ENCODE results near the gene DNAJC6.
"Not testable (repeated sequence)": the region's sequence is repeated elsewhere in the genome, so short reads cannot be mapped to it uniquely, and the experiment has no call there.

DNAJC6 gene

GRCh38 chr1:65360648-65361047 lies 51.3 kb downstream of the DNAJC6 start:
- DNase-seq: no peak

GRCh38 chr1:65362545-65362944 lies 53.2 kb downstream of the DNAJC6 start:
- DNase-seq: no peak

DNA sequence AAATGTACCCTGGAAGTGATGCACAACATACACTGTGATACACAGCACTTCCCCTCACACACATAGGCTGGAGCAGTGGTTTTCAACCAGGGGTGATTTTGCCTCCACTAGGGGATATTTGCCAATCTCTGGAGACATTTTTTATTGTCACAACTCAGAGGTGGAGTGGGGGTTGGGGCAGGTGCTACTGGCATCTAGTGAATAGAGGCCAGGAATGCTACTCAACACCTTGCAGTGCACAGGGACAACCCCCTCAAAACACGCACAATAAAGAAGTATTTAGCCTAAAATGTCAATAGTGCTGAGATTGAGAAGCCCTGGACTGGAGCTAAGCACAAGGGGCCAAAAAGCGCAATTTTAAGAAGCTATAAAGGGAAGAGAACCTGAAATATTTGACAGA lies 54.1 kb downstream of the DNAJC6 start:
- no peak for DNase-seq

DNA sequence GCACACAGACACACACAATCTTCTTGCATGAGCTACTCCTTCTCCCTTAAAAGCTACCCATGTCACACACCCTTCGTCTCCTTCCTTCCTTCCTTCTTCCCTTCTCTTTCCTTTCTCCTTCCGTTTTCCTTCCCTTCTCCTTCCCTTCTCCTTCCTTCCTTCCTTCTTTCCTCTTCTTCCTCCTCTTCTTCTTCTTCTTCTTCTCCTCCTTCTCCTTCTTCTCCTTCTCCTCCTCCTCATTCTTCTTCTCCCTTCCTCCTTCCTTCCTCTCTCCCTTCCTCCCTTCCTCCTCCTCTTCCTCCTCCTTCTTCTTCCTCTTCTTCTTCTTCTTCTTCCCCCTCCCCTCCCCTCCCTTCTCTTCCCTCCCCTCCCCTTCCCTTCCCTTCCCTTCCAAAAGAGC lies 59.1 kb downstream of the DNAJC6 start:
- no peak for DNase-seq

- no peak for DNase-seq
Measured at GRCh38 chr1:65371544-65371943, 62.2 kb downstream of the DNAJC6 start.

- no peak for DNase-seq
Measured at GRCh38 chr1:65372557-65372956, 63.2 kb downstream of the DNAJC6 start.

GRCh38 chr1:65377496-65378246 lies 68.3 kb downstream of the DNAJC6 start:
- DNase-seq: no peak

- DNase-seq: no peak
Measured at GRCh38 chr1:65378247-65378946, 69.1 kb downstream of the DNAJC6 start.

DNA sequence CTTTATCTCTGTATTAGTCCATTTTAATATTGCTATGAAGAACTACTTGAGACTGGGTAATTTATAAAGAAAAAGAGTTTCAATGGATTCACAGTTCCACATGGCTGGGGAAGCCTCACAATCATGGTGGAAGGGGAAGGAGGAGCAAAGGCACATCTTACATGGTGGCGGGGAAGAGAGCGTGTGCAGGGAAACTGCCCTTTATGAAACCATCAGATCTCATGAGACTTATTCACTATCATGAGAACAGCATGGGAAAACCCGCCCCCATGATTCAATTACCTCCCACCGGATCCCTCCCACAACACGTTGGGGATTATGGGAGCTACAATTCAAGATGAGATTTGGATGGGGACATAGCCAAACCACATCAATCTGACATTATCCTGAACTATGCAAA lies 75.1 kb downstream of the DNAJC6 start:
- DNase-seq: not testable (repeated sequence)

GRCh38 chr1:65386439-65386838 lies 77.1 kb downstream of the DNAJC6 start:
- no peak for DNase-seq

DNA sequence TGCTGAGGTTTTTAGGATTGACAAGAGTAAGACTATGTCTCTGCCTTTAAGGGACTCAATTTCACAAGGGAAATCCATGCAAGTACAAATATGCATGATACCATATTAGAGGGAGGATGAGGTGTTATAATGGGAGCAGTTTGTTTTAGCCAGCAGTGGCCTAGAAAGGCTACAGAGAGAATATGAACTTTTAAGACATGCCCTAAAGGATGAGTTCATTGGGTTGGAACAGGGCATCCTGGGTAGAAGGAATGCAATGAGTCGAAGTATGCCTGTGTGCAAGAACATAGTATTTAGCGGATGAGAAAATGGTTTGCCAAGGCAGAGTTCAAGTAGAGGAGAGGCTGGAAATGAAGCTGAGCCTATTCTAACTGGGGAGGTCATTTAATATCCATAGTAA lies 78.5 kb downstream of the DNAJC6 start:
- no peak for DNase-seq

DNA sequence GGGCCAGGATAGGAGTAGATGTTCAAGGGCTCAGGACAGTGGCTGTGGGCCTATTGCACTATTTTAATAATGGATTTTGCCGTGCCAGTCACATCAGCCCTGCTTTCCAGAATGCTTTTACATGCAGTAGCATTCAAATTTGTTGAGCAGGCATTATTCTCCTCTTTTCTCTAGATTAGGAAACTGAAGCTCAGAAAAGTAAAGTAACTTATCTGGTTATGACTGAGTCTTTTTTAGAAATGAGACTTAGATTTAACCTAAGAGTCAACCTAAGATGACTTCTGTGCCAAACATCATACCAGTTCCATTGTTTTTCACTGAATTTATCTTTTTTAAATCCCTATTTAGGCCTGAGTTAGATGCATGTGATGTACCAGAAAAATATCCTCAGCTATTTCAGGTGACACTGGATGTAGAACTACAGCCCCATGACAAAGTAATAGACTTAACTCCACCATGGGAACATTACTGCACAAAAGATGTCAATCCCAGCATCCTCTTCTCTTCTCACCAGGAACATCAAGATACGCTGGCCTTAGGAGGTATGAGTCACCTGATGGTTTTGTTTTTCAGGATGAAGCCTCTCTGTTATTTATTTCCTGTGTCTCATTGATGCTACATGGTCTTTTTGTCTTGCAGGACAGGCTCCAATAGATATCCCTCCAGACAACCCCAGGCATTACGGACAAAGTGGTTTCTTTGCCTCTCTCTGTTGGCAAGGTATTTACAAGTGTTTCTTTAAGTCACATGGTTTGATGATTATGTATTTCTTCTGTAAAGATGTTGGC lies 79.8 kb downstream of the DNAJC6 start:
- no peak for DNase-seq

GRCh38 chr1:65392497-65392896 lies 83.2 kb downstream of the DNAJC6 start:
- no peak for DNase-seq

DNA sequence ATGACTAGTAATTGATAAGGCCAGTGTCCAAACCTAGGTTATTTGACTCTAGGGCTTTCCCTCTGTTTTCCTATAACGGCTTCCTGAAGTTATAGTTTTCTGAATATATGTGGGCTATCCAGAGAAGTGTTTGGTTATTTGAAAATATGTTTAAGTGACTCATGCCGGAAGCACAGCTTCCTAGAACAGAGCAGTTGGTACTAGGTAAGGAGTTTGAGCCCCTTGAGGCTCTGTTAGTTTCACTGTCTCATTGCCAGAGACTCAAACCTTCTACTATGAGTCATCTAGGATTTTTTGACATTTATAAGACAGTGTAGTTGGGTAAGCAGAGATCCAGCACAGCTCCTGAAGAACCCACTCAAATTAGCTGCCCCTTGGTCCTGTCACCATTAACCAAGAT lies 84.0 kb downstream of the DNAJC6 start:
- peak in 1 of 2 donors; percentile 7 for DNase-seq

GRCh38 chr1:65393928-65394327 lies 84.6 kb downstream of the DNAJC6 start:
- no peak for DNase-seq

DNA sequence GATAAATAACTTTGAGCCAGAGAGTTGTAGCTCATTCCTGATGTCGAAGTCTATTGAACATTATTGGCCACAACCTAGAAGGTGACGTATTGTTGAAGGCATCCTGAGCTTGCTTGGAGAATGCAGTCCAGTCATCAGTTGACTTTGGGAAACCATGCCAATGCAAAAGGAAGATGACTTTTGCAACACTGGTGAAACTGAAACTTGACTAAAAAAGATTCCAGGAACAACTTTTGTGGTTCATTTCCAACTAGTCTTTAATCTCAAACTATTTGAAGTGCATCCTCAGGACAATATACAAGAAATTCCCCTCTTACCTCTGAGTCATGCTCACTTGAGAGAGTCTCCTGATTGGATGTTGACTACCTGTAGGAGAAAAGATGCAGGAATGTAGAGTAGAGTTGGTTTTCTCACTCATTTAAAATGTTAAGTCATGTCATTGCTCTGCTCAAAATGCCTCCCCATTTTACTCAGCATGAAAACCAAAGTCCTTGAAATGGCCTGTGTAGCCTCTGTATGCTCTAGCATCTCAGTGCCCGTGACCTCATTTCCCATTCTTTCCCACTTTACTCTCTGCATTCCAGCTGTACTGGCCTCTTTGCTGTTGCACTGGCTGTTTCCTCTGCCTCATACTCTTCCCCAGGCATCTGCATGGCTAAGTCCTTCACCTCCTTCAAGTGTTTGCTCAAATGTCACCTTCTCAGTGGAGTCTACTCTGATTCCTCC lies 86.7 kb downstream of the DNAJC6 start:
- DNase-seq: no peak

DNA sequence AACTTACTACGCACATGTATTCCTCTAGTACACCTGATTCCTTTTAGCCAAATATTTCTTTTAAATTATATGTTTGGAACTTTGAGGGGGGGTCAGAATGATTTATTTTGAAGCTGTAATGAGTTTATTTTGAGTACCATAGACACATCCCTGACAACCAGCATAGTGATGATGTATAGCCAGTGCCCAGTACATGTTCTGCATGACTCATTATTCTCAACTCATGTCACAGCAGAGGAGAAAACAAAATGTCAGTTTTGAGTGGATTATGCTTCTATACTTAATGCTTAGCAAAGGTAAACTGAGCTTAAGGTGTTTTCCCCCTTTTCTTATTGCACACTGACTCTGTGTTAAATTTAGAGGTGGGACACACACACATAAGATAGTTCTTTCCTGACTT lies 88.7 kb downstream of the DNAJC6 start:
- no peak for DNase-seq

GRCh38 chr1:65399003-65399402 lies 89.7 kb downstream of the DNAJC6 start:
- DNase-seq: no peak

DNA sequence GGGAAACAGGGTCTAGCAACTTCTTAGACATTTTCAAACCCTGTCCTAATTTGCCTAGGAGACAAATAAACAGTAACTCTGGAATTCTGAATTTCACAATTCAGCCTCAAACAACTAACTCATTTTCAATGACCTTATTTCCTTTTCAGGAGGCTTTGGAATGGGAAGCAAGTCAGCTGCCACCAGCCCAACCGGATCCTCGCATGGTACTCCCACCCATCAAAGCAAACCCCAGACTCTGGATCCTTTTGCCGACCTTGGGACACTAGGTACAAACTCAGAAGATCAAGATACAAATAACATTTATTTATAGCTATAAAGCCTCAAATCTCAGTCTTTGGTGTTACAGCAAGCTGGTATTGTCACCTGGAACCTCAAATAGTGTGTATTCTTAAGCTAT lies 92.3 kb downstream of the DNAJC6 start:
- no peak for DNase-seq

DNA sequence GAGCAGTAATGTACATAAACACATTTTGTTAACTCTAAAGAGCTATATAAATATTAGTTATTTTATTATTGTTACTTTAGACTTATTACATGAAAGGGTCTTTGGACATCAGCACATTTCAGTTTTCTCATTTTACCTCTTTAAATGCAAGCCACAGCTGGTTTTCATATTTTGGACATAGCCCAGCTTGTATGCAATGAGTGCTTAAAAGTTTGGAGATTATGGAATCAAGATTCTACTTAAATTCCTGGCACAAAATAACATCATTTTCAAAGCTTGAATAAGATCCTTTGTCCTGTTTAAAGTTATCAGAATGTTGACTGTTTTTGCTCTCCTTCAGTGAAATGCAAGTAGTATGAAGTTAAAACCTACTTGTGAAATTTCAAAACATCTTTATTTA lies 95.6 kb downstream of the DNAJC6 start:
- DNase-seq: no peak

- no peak for DNase-seq
Measured at GRCh38 chr1:65407877-65408276, 98.5 kb downstream of the DNAJC6 start.

- no peak for DNase-seq
Measured at GRCh38 chr1:65409314-65409713, 100.0 kb downstream of the DNAJC6 start.

DNA sequence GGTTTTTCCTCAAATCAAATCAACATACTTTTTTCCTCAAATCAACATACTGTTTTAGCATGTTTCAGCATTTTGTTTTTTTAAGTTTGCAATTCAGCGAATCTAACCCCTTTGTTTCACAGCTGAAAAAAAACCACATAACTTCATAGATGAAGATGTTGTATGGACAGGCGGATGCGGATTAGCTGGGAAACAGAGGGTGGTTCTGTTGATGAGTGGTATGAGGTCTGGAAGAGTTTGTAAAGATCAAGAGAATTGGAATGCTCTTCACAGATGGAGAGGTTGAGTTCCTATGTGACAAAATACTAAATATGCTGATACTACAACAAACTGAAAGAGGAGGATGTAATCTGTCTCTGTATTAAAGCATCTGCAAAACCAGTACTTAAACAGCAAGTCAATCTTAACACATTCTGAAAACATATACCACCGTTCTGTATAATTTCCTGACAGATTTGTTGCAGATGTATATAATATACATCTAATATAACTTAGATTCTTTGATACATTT lies 100.5 kb downstream of the DNAJC6 start:
- no peak for DNase-seq

All from activated CD4-positive, alpha-beta T cell treated with anti-CD3 and anti-CD28 coated beads for 4 hours (primary cell).